Measurements from ENCODE around the gene HTRA1.

GRCh38 chr10:122494833-122495232, 33.5 kb downstream of the HTRA1 start:
- TF ChIP-seq CTCF (IDR thresholded peaks at IDR 0.05): no peak
- no peak for TF ChIP-seq POLR2A (IDR thresholded peaks at IDR 0.05)

Measured in thyroid gland (tissue), 4 donors.